CD4-positive, alpha-beta T cell treated with Interleukin-12 subunit alpha and Interleukin-12 subunit beta, for 1 hour (primary cell): ENCODE measurements around the gene CABP2.
"Not testable (repeated sequence)": the region's sequence is repeated elsewhere in the genome, so short reads cannot be mapped to it uniquely, and the experiment has no call there.

Experiments
- DNase-seq: peaks from one replicate; pipeline ENCODE4 v3.0.0-alpha.2; 2020

The CABP2 gene

DNA sequence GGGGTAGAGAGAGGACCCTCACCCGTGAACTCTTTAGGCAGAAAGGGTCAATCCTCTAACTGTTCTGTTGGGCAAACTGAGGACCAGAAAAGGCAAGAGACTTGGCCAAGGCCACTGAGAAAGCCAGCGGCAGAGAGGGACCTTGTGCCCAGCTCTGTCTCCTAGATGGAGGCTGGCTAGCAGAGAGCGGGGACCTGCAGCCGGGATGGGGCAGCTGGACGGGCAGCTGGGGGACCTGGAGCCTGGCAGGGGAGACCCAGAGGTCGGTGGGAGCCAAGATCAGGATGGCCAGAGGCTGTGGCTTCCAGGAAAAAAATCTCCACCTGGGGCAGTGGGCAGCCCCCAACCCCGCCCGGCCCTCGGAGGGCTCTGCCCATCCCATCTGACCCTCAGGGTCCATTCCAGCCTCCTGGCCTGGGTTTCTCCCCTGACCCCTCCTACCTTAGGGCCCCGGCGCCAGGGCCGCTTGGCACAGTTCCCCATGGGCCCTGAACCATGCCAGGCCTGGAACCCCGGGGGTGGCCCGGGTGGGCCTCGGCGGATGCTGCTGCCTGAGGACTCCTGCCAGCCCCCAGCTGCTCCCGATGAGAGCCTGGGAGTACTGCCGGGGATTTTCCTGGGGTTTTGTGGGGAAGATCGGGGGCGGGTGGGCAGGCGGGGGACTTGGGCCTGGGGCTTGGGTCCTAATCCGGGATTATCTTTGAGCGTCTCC, at the start of gene CABP2:
TSS of gene CABP2 (minus strand) at position 603 of the 712 bp plus-strand sequence. CDS start at position 483, 120 bp downstream.
- no peak for DNase-seq

DNA sequence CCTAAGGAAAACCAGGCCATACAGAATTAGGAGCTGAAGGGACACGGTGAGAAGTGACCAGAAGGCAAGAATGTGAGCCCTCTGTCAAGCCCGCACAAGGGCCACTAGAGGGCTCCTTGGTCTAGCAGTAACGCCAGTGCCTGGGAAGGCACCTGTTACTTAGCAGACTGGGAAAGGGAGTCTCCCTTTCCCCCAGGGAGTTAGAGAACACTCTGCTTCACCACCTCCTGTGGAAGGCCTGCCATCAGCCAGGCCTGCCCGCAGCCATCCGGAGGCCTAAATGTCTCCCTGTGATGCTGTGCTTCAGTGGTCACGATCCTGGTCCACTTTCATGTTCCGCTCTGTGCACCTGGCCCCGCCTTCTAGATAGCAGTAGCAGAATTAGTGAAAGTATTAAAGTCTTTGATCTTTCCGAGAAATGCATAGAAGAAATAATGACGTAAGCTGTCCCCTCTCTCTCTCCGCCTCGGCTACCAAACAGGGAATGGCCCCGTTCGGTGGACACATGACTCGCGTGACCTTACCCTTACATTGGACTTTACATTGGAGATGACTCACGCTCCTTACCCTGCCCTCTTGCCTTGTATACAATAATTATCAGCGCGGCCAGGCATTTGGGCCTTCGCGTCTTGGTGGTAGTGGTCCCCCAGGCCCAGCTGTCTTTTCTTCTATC, 49.6 kb upstream of the CABP2 start:
- peak; percentile 42 for DNase-seq

DNA sequence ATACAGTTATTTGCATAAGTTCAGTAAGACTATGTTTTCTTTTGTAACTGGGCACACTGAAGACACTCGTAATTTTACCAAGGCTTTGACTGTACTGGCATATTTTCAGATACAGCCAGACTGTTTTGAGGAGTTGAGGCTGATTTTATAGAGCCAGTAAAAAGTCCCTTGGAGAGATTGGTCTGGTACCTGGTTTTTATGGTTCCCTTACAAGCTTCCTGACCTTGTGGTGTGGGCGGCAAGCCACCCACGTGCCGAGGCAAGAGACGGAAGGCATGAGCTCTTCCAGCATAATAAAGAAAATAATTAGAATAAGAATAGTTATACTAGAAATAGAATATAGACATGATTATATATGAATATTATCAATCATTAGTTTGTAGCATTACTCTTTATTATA, 49.1 kb upstream of the CABP2 start:
- no peak for DNase-seq

DNA sequence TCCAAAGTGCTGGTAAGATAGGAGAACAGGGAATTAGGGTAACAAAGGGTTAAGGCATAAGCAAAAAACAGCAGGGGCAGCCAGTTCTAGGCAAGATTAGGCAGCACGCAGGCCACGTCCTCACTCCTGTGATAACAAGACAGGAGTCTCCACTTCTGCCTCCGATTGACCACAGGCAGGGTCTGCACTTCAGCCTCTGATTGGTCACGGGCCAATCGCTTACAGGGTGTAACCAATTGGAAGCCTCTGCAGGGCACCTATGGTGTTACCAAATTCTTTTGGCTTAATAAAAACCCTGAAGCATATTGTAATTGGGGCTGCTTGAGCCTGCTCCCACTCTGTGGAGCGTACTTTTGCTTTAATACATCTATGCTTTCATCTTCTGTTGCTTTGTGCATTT, 48.2 kb upstream of the CABP2 start:
- DNase-seq: no peak

DNA sequence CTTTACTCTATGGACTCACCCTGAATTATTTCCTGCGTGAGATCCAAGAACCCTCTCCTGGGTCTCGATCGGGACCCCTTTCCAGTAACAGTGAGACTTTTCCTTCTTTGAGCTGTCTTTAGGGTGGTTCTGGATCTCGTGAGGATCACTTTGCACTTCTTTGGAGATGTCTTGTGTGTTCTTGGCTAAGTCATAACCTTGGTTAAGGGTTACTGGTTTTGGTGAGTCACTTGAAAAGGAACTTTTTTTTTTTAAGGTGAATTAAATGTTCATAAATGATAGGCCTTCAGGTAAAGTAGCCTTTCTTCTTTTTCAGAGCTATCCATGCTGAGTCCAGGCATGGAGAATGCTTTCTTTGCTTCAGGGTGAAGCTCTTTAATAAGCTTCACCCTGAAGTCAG, 41.0 kb upstream of the CABP2 start:
- DNase-seq: no peak

DNA sequence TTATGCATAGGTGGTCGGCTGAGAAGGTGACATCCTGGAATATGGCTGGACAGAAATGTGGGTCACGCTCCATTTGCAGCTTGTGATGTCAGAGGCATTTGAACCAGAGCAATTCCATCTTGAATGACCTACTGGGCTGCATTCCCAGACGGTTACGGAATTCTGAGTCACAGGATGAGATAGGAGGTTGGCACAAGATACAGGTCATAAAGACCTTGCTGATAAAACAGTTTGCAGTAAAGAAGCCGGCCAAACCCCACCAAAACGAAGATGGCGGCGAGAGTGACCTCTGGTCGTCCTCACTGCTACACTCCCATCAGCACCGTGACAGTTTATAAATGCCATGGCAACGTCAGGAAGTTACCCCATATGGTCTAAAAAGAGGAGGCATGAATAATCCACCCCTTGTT, 40.5 kb upstream of the CABP2 start:
- not testable (repeated sequence) for DNase-seq

DNA sequence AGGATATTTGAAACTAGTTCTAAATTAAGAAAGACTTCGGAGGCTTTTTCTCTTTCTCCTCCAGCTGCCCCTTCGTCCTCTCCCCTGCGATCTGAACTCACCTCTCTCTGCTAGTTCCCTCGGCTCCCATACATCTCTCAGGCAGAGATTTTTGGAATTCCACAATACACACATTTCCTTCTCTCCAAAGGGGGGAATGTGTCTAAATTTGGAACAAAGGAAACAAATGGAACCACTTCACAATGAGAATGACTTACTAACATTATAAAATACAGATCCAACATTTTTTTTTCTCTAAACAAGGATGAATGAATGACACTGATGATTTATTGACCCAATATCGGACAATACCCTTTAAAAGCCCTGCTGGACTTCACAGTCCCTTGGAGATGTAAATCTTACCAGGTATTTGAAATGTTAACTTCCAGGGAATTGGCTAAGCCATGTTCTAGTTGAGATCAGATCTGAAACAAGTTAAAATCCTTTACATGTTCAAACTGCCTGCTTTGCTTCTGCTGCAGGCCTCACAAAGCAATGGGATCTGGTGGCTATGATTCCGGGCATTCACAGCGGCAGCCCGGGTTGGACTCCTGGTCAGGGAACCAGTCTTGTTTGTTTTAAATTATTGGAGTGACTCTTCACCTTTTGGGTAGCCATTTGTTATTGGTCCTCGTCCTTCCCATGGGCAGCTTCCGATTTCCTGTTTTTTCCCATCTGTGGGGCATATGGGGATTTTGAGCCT, 39.9 kb upstream of the CABP2 start:
- no peak for DNase-seq

DNA sequence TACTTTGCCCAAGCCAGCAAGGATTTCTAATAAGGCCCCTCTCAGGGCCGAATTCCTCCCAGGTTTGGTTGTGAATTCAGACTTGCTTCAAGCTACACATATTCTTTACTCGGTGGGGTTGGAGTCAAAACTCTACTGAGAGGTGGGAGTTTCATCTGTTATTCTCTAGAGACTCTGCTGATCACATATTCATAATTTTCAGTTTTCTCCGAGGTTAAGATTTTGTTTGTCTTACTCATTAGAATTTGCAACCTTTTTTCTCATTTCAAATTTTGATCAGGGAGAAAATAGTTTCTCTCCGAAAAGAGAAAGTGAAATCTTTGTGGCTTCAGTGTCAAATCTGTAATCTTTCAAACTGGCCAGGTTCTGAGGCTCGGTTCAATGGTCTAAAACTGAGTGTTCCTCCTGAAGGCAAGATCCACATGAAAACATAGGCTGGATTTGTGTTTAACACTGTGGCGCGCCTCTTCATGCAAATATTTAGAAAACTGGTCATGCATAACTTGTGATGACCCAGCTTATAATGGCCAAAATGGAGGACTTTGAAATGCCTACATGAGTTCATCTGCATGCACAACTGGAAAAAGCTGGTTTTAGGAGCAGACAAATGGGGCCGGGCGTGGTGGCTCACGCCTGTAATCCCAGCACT, 38.8 kb upstream of the CABP2 start:
- no peak for DNase-seq

DNA sequence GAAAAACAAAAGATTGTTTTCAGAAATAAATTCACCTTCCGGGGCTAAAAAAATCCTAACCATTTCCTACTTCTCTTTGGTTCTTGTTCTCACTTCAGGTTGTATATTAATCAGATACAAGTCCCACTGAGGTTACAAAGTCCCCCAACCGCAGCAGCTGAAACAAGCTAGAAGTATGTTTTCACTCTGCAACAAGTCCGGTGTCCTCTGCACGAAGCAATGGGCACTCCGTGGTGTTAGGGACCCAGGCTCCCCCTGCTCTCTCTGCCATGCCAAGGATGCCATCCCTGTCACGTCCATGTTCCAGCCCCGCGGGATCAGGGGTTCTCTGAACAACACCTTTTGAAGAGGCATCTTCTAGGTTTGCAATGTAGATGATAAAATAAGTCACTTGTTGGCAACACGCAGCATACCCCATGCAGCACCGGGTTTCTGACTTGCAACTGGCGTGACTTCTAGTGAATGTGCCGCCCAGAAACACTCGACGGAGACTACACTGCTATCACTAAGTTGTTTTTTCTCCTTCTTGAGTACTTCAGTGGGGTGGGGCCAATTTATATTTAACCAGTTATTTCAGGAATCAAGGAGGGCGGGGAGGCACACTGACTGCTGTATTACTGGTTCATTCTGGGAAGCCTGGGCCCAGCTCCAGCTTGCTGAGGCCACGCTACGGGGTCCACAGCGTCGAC, 35.0 kb upstream of the CABP2 start:
- no peak for DNase-seq

DNA sequence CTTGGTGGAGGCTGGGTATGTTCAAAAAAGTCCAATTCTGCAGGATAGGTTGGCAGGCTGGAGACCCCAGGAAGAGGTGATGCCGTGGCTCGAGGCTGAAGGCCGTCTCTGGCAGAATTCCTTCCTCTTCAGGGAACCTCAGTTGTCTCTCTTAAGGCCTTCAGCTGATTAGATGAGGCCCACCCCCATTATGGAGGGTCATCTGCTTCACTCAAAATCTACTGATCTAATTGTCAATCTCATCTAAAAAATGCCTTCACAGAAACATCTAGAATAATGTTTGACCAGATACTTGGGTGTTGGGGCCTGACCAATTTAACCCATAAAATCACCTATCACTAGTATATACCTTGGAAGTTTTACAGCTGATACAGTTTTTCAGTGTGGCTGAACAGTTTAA, 33.0 kb upstream of the CABP2 start:
- DNase-seq: no peak

DNA sequence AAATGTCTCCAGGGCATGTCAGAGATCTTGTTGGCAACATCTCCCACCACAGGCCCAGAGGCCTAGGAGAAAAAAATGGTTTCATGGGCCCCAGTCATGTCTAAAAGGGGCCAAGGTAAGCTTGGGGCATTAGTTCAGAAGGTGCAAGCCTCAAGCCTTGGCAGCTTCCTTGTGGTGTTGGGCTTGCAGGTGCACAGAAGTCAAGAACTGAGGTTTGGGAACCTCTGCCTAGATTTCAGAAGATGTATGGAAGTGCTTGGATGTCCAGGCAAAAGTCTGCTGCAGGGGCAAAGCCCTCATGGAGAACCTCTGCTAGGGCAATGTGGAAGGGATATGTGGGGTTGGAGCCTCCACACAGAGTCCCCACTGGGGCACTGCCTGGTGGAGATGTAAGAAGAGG, 28.5 kb upstream of the CABP2 start:
- DNase-seq: not testable (repeated sequence)

DNA sequence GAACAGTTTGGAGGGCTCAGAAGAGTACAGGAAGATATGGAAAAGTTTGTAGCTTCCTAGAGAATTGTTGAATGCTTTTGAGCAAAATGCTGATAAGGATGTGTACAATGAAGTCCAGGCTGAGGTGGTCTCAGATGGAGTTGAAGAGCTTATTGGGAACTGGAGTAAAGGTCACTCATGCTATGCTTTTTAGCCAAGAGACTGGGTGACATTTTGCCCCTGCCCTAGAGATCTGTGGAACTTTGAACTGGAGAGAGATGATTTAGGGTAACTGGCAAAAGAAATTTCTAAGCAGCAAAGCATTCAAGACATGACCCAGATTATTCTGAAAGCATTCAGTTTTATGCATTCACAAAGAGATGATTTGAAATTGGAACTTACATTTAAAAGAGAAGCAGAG, 27.9 kb upstream of the CABP2 start:
- DNase-seq: no peak

DNA sequence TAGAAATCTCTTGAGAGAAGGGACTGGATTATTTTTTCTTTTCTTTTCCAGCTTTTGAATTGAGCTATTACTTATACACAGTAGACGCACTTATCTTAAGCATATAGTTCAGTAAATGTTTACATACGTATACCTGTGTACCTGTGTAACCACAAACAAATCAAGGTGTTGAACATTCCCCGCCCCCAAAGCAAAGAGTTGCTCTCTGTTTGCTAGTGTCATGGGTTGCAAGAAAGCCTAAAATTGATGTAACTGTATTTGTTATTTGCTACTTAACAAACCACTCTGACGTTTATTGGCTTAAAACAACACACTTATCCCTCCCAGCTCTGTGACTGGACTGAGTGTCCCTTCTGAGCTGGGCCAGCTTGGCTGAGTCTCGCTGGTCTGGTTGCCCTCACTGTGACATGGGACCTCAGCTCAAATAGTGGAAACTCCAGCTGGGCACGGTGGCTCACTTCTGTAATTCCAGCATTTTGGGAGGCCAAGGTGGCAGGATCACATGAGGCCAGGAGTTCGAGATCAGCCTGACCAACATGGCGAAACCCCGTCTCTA, 25.4 kb upstream of the CABP2 start:
- DNase-seq: no peak

DNA sequence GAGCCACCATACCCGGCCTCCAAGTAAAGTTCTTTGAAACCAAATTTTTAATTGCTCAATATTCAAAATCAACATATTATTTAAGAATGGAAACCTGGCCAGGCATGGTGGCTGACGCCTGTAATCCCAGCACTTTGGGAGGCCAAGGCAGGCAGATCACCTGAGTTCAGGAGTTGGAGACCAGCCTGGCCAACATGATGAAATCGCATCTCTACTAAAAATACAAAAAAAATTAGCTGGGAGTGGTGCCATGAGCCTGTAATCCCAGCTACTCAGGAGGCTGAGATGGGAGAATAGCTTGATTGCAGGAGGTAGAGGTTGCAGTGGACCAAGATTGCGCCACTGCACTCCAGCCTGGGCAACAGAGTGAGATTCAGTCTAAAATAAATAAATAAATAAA, 24.9 kb upstream of the CABP2 start:
- DNase-seq: not testable (repeated sequence)

DNA sequence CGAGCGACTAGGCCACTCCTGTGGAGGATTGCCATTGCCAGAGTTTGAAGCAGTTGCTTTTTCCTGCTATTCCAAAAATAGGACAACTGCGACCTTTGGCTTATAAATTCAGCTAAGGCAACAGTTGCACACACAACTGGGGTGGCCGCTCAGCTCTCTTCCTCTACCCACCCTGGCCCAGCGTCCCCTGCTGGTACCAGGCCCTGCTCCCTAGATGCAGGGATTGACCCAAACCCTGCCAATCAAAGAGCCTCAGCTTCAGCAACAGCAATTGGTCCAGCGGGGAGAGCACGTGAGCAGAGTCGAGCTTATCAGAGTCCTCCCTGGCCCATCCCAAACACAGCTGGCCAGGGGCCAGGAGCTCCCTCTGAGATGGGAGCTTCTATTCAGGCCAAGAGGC, 22.0 kb upstream of the CABP2 start:
- DNase-seq: no peak

DNA sequence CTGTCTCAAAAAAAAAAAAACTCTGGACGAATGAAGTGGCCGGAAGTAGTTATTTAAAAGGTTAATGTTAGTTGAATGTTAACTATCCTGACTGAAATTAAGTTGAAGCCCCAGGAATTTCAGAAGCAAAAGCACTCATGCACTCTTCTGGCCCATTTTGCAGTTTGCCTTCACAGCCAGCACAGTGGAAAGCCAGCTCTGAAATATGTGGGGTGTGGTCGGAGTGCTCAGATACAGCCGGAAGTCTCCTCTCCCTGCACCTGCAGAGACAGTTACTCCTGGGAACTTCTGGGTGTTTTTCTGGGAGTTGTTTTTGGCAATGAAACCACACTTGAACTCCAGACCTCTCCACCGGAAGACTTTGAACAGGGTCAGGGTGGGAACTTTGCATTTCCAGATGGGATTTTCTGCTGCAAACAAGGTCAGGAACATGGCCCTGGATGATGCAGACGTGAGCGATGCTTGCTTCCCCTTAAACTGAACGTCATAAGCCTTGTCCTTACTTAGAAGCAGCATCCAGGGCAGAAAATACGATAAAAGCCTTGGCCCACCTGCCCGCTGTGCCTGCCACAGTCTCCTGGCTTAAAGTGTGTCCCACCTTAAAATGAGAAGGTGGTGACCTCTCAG, 21.5 kb upstream of the CABP2 start:
- DNase-seq: no peak

DNA sequence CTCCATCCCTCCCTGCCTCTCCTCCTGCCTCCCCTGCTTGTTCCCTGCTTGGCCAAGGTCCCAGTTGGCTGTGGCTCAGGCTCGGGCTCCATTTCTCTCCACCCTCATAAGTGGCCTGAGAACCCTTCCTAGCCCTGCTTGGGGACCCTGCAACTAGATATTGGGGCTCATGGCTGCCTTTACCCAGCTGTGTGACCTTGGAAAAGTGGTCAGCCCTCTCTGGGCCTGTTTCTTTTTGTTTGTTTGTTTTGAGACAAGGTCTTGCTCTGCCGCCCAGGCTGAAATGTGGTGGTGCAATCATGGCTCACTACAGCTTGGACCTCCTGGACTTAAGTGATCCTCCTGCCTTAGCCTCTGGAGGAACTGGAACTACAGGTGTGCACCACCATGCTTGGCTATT, 20.3 kb upstream of the CABP2 start:
- DNase-seq: no peak

DNA sequence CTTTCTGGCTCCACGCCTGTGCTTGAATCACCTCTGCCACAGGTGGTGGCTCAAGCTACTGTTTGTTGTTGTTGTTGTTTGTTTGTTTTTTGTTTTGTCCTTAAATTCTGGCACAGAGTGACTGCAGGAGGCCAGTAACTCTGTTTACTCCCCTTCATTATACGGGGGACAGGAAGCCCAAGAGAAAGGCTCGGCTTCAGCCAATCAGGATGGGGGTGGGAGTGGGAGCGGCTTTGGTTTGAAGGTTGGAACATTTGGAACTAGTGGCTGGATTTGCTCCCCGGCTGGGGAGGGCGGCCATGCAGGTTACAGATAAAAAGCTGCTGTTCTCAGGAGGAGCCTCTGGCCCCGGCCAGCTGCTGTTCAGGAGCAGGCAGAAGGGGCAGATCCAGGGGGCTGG, 19.7 kb upstream of the CABP2 start:
- DNase-seq: no peak

DNA sequence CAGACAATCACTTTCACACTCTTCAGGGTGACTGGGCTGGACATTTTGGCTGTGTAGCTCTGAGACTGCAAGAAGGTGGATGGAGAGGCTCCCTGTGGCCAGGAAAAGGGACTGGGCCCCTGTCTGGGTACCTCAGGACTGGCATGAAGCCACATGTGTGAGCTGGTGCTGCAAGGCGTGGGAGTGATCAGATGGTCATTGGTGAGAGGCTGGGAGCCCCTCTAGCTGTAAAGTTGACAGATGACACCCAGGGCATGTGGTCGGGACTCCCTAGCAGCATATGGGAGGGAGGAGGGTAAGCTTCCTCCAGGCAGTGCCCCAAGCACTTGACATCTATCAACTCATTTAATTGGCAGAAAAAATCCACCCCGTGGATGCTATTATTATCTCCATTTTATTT, 18.9 kb upstream of the CABP2 start:
- DNase-seq: no peak

DNA sequence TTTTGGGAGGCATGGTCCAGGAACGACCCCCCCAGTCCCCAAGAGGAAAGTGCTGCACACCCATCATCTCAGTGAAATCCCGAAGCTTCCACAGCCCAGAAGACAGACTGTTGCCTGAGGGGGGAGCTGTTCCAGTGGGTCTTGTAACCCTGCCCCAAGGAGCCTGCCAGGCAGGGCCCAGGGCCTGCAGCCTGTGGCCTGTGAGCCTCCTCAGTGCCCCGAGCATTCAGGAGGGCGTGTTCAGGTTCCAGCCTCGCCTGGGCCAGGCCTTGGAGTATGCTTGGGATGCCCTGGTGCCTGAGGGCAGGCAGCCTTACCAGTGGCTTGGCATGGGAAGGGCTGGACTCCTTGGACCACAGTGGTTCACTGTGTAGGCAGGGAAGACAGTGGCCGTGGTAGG, 18.0 kb upstream of the CABP2 start:
- no peak for DNase-seq

DNA sequence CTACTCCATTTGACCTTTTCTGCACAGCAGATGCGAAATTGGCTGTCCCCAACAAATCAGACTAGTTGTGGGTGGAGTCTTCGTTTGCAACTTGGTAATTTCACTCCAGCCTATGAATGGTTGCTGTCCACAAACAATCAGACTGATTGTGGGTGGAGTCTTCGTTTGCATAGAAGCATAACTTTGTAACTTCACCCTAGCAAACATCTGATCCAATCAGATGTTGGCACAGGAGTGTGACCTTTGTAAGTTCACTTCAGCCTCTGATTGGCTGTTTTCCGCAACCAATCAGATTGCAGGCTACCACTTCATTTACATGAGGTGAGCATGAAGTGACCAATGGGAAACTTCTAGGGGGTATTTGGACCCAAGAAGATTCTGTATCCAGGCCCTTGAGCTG, 16.3 kb upstream of the CABP2 start:
- DNase-seq: no peak

DNA sequence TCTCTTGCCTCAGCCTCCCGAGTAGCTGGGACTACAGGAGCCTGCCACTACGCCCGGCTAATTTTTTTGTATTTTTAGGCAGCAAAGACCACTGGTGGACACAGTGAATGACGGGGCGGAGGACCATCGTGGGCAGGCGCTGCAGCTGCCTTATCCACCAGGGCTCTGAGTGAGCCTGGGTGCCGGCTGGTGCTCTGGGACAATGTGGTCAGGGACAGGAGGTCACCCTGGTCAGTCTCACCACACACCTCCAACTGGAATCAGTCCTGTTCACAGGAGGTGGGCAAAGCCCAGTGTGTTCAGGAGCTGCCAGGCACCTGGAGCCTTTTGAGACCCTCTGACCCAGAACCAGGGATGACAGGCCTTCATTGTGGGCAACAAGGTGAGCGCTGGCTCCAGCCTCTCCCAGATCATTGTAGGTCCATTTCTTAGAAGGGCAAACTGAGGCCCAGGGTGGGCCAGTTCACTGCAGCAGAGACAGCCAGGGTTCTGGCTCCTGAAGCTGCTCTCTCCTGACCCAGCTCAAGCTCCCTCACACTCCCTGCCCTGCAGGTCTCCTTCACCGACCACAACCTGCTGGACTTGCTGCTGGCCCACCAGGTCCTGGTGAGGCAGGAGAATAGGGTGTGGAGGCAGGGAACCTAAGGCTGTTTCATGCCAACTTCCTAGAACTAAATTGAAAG, 15.7 kb upstream of the CABP2 start:
- no peak for DNase-seq
